ENCODE results near the gene KRT82.

KRT82 gene

DNA sequence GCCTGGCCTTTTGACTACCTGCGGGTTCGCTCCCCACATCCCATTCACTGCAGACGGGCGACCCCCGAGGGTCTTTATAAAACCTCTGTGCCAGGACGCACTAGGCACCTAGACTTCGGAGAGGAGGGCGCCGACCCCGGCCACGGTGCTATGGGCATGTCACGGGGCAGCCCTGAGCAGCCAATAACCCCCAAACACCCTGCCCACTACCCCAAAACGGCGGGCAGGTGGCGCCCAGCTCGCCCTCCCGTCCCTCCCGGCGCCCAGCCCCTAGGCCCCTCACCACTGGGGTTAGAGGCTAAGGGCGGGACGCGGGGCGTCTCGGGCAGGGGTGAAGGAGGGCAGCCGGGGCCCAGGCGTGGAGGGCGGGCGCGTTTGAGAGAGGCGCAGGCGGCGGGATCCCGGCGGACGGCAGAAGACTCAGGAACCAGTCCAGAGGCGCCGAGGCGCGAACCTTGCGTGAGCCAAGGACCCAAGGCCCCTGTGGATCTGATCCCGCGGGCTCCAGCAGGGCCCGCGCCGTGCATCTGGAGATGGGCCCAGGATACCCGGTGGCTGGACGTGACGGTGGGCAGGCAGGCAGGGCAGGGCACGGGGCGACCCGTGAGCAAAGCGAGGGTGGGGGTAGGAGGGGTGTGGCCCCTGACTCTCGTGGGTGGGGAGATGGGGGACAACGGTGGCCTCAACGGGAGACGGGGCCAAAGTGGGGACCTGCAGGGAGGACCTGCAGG is 49.9 kb downstream of the KRT82 start:
- H3K27me3 ChIP-seq (replicated peaks; ENCODE audit: control insufficient read depth, insufficient read depth, low read length), result peaks cover 68% of the 10 kb centered on the region
- no peak overlapping the region for H3K4me3 ChIP-seq (ENCODE audit: low read length)
- H3K4me1 ChIP-seq (ENCODE audit: control insufficient read depth, insufficient read depth, low read length), result no peaks in the 10 kb centered on the region
- no peak for DNase-seq (ENCODE audit: low read depth)
- no peaks in the 10 kb centered on the region for H3K36me3 ChIP-seq (ENCODE audit: control insufficient read depth, insufficient read depth, low read length, severe bottlenecking)
- H3K9me3 ChIP-seq (ENCODE audit: control insufficient read depth, low read length), result no peaks in the 10 kb centered on the region
- H3K9ac ChIP-seq (ENCODE audit: low read length), result no peak overlapping the region

DNA sequence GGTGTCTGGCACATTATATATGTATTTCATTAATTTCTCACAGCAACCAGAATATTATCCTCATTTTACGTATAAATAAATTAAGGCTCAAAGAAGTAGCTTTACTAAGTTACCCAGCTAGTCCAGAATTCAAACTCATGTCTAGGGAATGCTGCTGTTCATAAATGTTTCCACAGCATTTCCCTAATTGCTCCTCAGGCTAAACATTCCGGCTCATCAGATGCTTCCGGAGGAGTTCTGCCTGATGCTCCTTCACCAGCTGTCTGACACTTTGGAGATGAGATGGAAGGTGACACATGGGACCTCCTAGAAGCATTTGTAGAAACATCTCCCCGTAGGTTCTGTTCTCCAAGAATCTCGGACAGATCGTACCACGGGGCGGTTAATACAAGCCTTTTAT is 51.0 kb downstream of the KRT82 start:
- Histone ChIP-seq H3K27me3 (replicated peaks; ENCODE audit: control insufficient read depth, insufficient read depth, low read length) (peaks cover 68% of the 10 kb centered on the region), H3K4me3 (ENCODE audit: low read length) (no peak overlapping the region), H3K4me1 (ENCODE audit: control insufficient read depth, insufficient read depth, low read length) (no peaks in the 10 kb centered on the region), H3K9me3 (ENCODE audit: control insufficient read depth, low read length) (no peaks in the 10 kb centered on the region), H3K36me3 (ENCODE audit: control insufficient read depth, insufficient read depth, low read length, severe bottlenecking) (no peaks in the 10 kb centered on the region), H3K9ac (ENCODE audit: low read length) (no peak overlapping the region)
- DNase-seq (ENCODE audit: low read depth), result no peak

DNA sequence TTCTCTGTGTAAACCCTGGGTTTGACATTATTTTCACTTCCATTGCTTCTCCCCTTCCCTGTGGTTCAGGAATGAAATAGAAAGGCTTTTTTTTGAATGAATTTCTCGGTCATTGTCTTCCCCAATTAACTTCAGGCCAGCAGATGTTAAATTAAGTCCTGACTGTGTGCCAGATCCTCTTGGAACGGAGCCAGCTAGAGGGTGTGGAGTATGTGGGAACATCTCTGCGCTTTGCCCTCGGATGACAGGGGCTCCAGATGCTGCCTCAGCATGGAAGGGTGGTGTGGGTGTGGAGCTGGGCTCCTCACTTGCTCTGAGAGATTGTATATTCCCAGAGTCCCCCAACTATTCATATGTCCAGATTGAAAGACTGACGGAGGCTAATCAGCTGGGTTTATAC is 51.9 kb downstream of the KRT82 start:
- Histone ChIP-seq H3K4me1 (ENCODE audit: control insufficient read depth, insufficient read depth, low read length) (no peaks in the 10 kb centered on the region), H3K9me3 (ENCODE audit: control insufficient read depth, low read length) (no peaks in the 10 kb centered on the region), H3K36me3 (ENCODE audit: control insufficient read depth, insufficient read depth, low read length, severe bottlenecking) (no peaks in the 10 kb centered on the region), H3K9ac (ENCODE audit: low read length) (no peak overlapping the region), H3K4me3 (ENCODE audit: low read length) (no peak overlapping the region), H3K27me3 (replicated peaks; ENCODE audit: control insufficient read depth, insufficient read depth, low read length) (peaks cover 64% of the 10 kb centered on the region)
- peak; percentile 22 for DNase-seq (ENCODE audit: low read depth)

DNA sequence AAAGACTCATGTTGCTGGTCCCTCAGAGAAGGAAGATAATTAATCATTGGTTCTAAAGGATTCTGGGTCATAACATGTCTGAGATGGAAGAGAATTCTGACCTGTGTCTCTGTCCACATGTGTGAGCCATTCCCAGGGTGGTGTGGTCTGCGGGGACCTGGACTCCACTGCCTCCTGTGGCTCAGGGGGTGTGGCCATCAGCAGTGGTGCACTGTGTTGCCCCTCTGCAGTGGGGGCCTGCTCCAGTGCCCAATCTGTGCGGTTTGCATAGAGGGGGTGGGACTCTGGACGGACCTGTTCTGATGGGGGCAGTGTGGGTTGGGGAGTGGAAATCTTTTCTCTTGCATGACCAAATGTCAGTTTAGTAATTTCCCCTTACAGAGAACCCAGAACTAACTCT is 52.4 kb downstream of the KRT82 start:
- Histone ChIP-seq H3K4me1 (ENCODE audit: control insufficient read depth, insufficient read depth, low read length) (no peaks in the 10 kb centered on the region), H3K4me3 (ENCODE audit: low read length) (no peak overlapping the region), H3K9me3 (ENCODE audit: control insufficient read depth, low read length) (no peaks in the 10 kb centered on the region), H3K9ac (ENCODE audit: low read length) (no peak overlapping the region), H3K36me3 (ENCODE audit: control insufficient read depth, insufficient read depth, low read length, severe bottlenecking) (no peaks in the 10 kb centered on the region), H3K27me3 (replicated peaks; ENCODE audit: control insufficient read depth, insufficient read depth, low read length) (peaks cover 64% of the 10 kb centered on the region)
- no peak for DNase-seq (ENCODE audit: low read depth)

DNA sequence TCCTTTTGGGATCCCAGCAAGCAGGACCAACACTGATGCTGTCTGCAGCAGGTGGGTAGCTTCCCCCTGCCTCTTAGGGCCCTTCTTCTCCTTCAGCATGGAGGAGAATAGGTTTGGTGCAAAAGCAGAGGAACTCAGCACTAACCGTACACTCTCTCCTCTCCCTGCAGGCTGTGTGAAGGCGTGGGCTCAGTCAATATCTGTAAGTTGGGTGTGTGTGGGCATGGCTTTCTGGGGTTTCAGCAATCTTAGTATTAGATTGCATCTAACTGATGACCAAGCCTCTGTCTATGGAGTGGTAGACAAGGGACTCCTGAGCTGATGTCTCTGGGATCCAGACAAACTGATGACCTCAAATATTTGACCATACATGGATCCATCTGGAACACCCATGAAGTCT is 53.2 kb downstream of the KRT82 start:
- Histone ChIP-seq H3K4me3 (ENCODE audit: low read length) (no peak overlapping the region), H3K36me3 (ENCODE audit: control insufficient read depth, insufficient read depth, low read length, severe bottlenecking) (no peaks in the 10 kb centered on the region), H3K9me3 (ENCODE audit: control insufficient read depth, low read length) (no peaks in the 10 kb centered on the region), H3K9ac (ENCODE audit: low read length) (no peak overlapping the region), H3K27me3 (replicated peaks; ENCODE audit: control insufficient read depth, insufficient read depth, low read length) (peaks cover 64% of the 10 kb centered on the region), H3K4me1 (ENCODE audit: control insufficient read depth, insufficient read depth, low read length) (no peaks in the 10 kb centered on the region)
- DNase-seq (ENCODE audit: low read depth), result no peak

DNA sequence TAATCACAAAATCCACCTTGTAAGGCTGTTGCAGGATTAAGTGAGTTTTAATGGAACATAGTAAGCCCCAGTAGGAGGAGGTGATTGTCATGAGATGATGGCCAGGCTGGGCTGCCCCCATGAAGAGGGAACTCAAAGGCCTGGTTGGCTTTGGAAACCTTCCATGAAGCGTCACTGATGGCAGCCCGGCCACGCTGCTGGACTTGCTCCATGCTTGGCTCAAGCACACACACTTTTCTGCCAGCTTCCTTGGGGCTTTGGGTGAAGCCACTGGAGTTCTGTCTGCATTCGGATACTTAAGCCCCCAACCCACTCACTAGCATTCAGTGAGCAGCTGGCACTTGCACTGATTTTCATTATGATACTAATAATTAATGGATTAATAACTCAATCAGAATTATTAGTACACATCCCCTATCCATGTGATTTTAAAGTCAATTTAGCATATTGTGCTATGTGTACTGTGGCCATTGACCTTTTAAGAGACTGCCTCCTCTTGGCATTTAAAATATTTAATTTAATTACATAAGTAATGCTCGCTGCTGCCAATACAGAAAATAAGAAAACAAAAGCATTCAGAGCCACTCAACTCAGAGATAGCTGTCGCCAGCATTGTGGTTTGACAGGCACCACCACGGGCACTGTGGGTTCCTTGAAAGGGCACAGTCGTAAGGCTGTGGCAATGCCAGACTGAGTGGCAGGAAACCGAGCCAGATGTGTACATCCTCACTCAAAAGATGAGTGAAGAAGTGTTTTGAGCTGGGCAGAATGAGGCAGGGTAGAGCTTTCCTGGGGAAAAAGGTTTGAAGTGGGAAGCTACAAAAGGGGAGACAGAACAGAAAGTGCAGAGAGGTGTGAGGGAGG is 54.7 kb downstream of the KRT82 start:
- no peaks in the 10 kb centered on the region for H3K4me1 ChIP-seq (ENCODE audit: control insufficient read depth, insufficient read depth, low read length)
- H3K4me3 ChIP-seq (ENCODE audit: low read length), result no peak overlapping the region
- H3K27me3 ChIP-seq (replicated peaks; ENCODE audit: control insufficient read depth, insufficient read depth, low read length), result peaks cover 66% of the 10 kb centered on the region
- H3K9ac ChIP-seq (ENCODE audit: low read length), result no peak overlapping the region
- no peaks in the 10 kb centered on the region for H3K9me3 ChIP-seq (ENCODE audit: control insufficient read depth, low read length)
- H3K36me3 ChIP-seq (ENCODE audit: control insufficient read depth, insufficient read depth, low read length, severe bottlenecking), result no peaks in the 10 kb centered on the region
- no peak for DNase-seq (ENCODE audit: low read depth)

DNA sequence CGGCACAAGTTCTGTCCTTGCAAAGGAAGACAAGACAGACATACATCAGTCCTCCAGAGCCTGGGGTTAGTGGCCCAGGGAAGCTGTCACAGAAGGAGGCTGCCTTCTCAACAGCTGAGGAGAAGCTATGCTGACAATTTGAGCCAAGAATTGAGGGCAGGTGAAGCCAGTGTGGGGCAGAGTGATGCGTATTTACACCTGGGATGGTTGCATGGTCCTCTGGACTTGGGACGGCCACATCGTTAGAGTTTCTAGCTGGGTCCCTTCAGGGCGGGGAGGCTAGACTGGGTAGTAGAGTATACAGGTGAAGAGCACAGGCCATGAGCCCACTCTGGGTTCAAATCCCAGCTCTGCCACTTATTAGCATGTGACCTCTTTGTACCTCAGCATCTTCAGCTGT is 55.3 kb downstream of the KRT82 start:
- H3K4me3 ChIP-seq (ENCODE audit: low read length), result no peak overlapping the region
- H3K36me3 ChIP-seq (ENCODE audit: control insufficient read depth, insufficient read depth, low read length, severe bottlenecking), result no peaks in the 10 kb centered on the region
- no peaks in the 10 kb centered on the region for H3K9me3 ChIP-seq (ENCODE audit: control insufficient read depth, low read length)
- H3K27me3 ChIP-seq (replicated peaks; ENCODE audit: control insufficient read depth, insufficient read depth, low read length), result peaks cover 72% of the 10 kb centered on the region
- no peak for DNase-seq (ENCODE audit: low read depth)
- no peaks in the 10 kb centered on the region for H3K4me1 ChIP-seq (ENCODE audit: control insufficient read depth, insufficient read depth, low read length)
- H3K9ac ChIP-seq (ENCODE audit: low read length), result no peak overlapping the region

DNA sequence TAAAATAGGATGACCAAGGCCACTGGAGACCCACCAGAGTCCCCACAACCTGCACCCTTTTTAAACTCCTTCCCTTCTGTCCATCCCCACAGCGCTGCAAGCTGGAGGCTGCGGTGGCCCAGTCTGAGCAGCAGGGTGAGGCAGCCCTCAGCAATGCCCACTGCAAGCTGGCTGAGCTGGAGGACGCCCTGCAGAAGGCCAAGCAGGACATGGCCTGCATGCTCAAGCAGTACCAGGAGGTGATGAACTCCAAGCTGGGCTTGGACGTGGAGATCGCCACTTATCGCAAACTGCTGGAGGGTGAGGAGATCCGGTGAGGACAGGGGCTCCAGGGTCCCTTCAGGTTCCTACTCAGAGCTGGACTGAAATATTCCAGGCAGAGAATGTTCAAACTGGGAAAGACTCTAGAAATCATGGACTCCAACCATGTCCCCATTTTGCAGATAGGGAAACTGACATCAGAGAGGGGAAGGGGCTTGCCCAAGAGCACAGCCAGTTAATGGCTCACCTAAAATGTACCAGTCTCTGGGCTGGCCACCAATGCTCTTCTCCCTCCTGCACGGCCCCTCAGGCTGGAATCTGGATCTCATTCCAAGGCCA is 56.0 kb downstream of the KRT82 start:
- no peak overlapping the region for H3K4me3 ChIP-seq (ENCODE audit: low read length)
- no peak for DNase-seq (ENCODE audit: low read depth)
- no peaks in the 10 kb centered on the region for H3K4me1 ChIP-seq (ENCODE audit: control insufficient read depth, insufficient read depth, low read length)
- H3K27me3 ChIP-seq (replicated peaks; ENCODE audit: control insufficient read depth, insufficient read depth, low read length), result peaks cover 70% of the 10 kb centered on the region
- no peak overlapping the region for H3K9ac ChIP-seq (ENCODE audit: low read length)
- H3K9me3 ChIP-seq (ENCODE audit: control insufficient read depth, low read length), result no peaks in the 10 kb centered on the region
- no peaks in the 10 kb centered on the region for H3K36me3 ChIP-seq (ENCODE audit: control insufficient read depth, insufficient read depth, low read length, severe bottlenecking)

DNA sequence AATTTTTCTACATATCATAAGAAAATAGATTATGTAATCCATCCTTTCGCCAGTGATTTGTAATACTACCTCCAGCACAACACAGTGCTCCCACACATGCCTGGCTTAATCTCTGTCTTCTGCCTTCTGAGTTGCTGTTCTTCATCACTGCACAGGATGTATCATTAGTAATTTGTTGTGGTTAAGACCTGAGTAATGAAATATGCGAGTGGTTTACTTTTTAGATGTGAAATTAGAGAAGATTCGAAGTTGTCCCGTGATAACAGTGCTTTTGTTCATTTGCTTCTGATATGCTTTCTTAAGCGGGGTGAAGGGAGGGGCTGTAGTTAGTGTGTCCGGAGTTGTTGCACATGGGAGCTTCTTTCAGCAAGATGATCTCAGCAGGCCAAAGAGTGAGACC is 56.9 kb downstream of the KRT82 start:
- H3K4me3 ChIP-seq (ENCODE audit: low read length), result no peak overlapping the region
- H3K36me3 ChIP-seq (ENCODE audit: control insufficient read depth, insufficient read depth, low read length, severe bottlenecking), result no peaks in the 10 kb centered on the region
- peaks cover 65% of the 10 kb centered on the region for H3K27me3 ChIP-seq (replicated peaks; ENCODE audit: control insufficient read depth, insufficient read depth, low read length)
- peaks cover 1% of the 10 kb centered on the region for H3K9me3 ChIP-seq (ENCODE audit: control insufficient read depth, low read length)
- no peaks in the 10 kb centered on the region for H3K4me1 ChIP-seq (ENCODE audit: control insufficient read depth, insufficient read depth, low read length)
- no peak overlapping the region for H3K9ac ChIP-seq (ENCODE audit: low read length)
- no peak for DNase-seq (ENCODE audit: low read depth)

DNA sequence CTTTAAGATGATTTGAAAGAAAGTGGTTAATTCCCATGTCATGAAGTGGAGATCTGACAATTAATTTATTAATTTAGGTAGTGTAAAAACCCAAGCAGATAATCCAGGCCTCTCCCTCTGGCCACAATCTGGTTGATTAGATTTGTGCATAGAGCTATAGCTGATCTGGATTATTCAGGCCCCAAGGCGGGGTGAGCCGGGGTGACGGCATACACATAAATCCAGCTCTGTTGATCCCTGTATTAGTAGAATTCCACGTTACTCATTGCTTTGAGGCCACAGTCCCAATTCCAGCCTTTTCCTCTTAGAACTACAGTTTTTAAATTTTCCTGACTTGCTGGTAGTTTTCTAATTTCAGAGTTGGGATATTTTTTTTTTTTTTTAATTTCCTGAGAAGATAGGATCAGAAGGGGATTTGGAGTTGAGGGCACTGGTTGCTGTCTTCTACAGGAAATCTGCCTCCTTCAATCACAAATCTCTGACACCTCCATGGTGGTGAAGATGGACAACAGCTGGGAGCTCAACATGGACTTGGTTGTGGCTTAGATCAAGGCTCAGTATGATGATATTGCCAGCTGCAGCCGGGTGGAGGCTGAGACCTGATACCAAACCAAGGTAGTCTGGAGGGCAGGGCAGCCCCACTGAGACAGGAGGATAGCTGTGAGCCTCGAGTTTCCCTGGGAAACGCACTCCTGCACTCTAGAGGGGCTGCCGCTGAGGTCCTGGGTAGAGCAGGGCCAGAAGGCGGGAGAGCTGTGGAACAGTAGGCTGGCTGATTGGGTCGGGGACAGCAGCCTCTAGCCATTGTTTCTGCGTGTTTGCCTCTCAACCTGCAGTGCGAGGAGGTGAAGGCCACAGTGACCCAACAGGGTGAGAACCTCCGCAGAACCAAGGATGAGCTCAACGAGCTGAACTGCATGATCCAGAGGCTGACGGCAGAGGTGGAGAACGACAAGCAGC is 58.3 kb downstream of the KRT82 start:
- Histone ChIP-seq H3K4me3 (ENCODE audit: low read length) (no peak overlapping the region), H3K9me3 (ENCODE audit: control insufficient read depth, low read length) (peaks cover 13% of the 10 kb centered on the region)
- no peak for DNase-seq (ENCODE audit: low read depth)

More for the DNA sequence above, 58.3 kb downstream of the KRT82 start:
- no peaks in the 10 kb centered on the region for H3K36me3 ChIP-seq (ENCODE audit: control insufficient read depth, insufficient read depth, low read length, severe bottlenecking)
- H3K4me1 ChIP-seq (ENCODE audit: control insufficient read depth, insufficient read depth, low read length), result no peaks in the 10 kb centered on the region
- peaks cover 63% of the 10 kb centered on the region for H3K27me3 ChIP-seq (replicated peaks; ENCODE audit: control insufficient read depth, insufficient read depth, low read length)
- no peak overlapping the region for H3K9ac ChIP-seq (ENCODE audit: low read length)

Measured in adipocyte (in vitro differentiated cells).